Vein endothelial cell (primary cell): ENCODE measurements around the gene POMT1. TPM values are rescaled to one million over a fixed set of nuclear protein-coding genes. Genes with fewer than 3 reads are reported as not detected.

ENCODE experiments used
- small RNA-seq: library from RNA; depleted of rRNA; stranded (forward); fragments of <200 nt; gene quantifications from one replicate; pipeline ENCODE3, GENCODE V24; 2012
- total RNA-seq: library from RNA; depleted of rRNA; stranded (reverse); fragments of >200 nt; gene quantifications from 2 replicates; pipeline ENCODE4 v1.2.3, GENCODE V29; 2012

The POMT1 gene
- 32.5 and 33.3 TPM in 2 replicates for total RNA-seq

GRCh38 chr9:131502781-131503625, at the start of gene POMT1:
TSS of gene POMT1 (plus strand) at chr9:131502918. CDS start at chr9:131504219, 1,301 bp downstream.

DNA sequence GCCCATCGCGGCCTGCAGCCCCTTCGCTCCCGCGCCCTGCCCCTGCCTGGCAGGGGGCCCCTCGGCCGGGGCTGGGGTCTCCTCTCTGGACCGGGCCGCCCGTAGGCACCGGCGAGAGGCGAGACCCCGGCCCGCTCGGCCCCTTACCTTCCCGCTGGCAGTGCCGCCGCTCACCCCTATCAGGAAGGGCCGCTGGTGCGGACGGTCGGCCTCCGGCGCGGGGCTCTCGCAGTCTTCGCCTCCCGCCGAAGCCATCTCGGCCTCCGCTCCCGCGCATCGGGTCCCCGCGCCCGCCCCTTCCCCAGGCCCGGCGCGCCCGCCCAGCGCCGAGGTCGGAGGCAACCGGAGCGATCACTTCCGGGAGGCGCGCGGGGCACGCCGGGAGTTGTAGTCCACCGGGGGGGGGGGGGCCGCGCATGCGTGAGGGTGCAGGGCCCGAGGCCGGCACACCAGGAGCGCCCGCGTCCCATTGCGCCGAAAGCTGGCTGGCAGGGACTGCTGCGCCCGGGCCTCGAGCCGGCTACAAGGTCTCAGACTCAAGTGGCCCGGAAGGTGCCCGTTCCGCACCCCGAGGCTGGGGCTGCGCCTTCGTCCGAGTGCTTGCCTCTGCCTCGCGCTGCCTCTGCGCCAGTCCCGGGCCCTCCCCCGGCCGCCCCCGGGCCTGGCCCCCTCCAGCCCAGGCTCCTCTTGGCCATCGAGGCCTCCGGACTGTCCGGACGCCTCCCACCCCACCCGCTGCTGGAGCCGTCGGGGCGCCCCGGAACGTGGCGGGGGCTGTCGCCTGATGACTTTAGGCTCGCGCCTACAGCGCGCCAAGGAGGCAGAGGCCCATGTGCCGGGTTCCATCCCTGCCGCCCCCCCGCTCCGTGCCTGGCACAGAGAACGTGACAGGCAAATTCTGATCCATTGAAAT, 28.5 kb downstream of the POMT1 start, which contains the start of gene UCK1:
UCK1 (minus strand) TSS at position 344 of the 913 bp plus-strand sequence; CDS start at position 255, 89 bp downstream.

GRCh38 chr9:131545003-131545785, 42.5 kb downstream of the POMT1 start, which contains the start of gene PRRT1B:
TSS of gene PRRT1B (plus strand) at chr9:131545523. CDS start at chr9:131545616, 93 bp downstream.

Small RNAs within 50 kb of the gene (small RNA-seq; reads per million reads assigned to genes)
- gene SNORD62A (2.1 reads per million, percentile 81 among the genes with 10 or more reads in this experiment), gene SNORD62B (4.7 reads per million, percentile 92 among the genes with 10 or more reads in this experiment)

Other genes with a start within 250 kb of the POMT1 start
- 6.5 and 7.5 TPM in 2 replicates for gene FAM78A, start 226.4 kb upstream of the POMT1 start, total RNA-seq
- 2.6 and 4.3 TPM in 2 replicates for gene PLPP7, start 213.2 kb upstream of the POMT1 start, total RNA-seq
- 101 and 132 TPM in 2 replicates for gene PRRC2B, start 108.8 kb upstream of the POMT1 start, total RNA-seq
- gene UCK1, start 28.3 kb downstream of the POMT1 start, total RNA-seq: 14.4 and 14.5 TPM in 2 replicates
- not detected in 2 replicates for gene PRRT1B, start 42.6 kb downstream of the POMT1 start, total RNA-seq
- 89.5 and 106 TPM in 2 replicates for gene RAPGEF1, start 237.2 kb downstream of the POMT1 start, total RNA-seq